ENCODE results near the gene RSPO1. TPM values are rescaled to one million over a fixed set of nuclear protein-coding genes. Genes with fewer than 3 reads are reported as not detected.

Gene RSPO1
- total and polyA plus RNA-seq, 9 donors = 0.23 to 21.4 (median 3.3) TPM

DNA sequence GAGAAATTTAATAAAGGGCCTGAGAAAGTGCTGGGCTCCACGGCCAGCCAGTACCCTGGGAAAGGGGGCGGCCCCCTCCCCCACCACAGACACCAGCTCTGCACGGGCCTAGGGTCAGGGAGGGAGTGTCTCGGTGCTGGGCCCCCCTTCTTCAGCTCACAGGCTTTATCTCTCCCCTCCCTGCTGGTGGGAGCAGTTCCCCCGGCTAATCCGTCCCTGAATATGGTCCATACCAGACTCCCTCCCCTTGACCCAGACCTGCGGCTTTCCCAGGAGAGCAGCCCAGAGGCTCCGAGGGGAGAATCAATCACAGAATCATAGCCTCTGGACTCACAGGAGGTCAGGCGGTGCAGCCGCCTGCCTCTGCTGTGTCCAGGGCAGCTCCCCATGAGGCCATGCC is 26.0 kb upstream of the RSPO1 start:
- Histone ChIP-seq H3K4me1 (ENCODE audit: insufficient read depth) (no peaks in the 10 kb centered on the region), H3K27ac (no peak overlapping the region), H3K4me3 (no peak overlapping the region), H3K27me3 (no peaks in the 10 kb centered on the region), H3K9me3 (no peaks in the 10 kb centered on the region), H3K36me3 (no peaks in the 10 kb centered on the region)
- WGBS, 3 donors = 19 to 22% (median 19%) methylated on average over 8 to 10 of the region's 10 CpGs
- intact Hi-C loops (cut with DNase I) = no loop called here
- TF ChIP-seq POLR2A (IDR thresholded peaks at IDR 0.05) (no peak), EP300 (IDR thresholded peaks at IDR 0.05) (no peak)
- TF ChIP-seq, protein P1, sequence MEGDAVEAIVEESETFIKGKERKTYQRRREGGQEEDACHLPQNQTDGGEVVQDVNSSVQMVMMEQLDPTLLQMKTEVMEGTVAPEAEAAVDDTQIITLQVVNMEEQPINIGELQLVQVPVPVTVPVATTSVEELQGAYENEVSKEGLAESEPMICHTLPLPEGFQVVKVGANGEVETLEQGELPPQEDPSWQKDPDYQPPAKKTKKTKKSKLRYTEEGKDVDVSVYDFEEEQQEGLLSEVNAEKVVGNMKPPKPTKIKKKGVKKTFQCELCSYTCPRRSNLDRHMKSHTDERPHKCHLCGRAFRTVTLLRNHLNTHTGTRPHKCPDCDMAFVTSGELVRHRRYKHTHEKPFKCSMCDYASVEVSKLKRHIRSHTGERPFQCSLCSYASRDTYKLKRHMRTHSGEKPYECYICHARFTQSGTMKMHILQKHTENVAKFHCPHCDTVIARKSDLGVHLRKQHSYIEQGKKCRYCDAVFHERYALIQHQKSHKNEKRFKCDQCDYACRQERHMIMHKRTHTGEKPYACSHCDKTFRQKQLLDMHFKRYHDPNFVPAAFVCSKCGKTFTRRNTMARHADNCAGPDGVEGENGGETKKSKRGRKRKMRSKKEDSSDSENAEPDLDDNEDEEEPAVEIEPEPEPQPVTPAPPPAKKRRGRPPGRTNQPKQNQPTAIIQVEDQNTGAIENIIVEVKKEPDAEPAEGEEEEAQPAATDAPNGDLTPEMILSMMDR (IDR thresholded peaks at IDR 0.05) = no peak
- no peak for DNase-seq

DNA sequence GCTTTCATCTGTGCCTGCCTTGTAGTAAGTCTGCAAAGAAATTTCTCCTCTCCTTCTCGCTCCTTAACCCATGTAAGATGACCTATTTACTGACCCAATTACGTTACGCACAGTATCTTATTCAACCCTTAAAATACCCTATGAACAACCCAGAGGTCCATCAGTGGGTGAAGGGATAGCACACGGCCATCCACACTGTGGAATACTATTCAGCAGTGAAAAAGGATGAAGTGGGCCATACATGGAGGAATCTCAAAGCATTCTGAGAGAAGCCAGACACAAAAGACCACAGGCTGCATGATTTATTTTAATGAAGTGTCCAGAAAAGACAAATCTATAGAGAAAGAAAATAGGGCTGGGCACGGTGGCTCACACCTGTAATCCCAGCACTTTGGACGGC is 23.8 kb upstream of the RSPO1 start:
- TF ChIP-seq EP300 (IDR thresholded peaks at IDR 0.05) = no peak
- TF ChIP-seq, protein P1 (IDR thresholded peaks at IDR 0.05) = no peak
- TF ChIP-seq POLR2A (IDR thresholded peaks at IDR 0.05) = no peak
- no peaks in the 10 kb centered on the region for H3K27me3 ChIP-seq
- 82 to 89% (median 88%) methylated on average over 6 of the region's 6 CpGs for WGBS, 3 donors
- H3K4me3 ChIP-seq = no peak overlapping the region
- no peaks in the 10 kb centered on the region for H3K4me1 ChIP-seq (ENCODE audit: insufficient read depth)
- no peaks in the 10 kb centered on the region for H3K36me3 ChIP-seq
- no peak for DNase-seq
- H3K27ac ChIP-seq = no peak overlapping the region
- intact Hi-C loops (cut with DNase I) = no loop called here
- H3K9me3 ChIP-seq = no peaks in the 10 kb centered on the region

DNA sequence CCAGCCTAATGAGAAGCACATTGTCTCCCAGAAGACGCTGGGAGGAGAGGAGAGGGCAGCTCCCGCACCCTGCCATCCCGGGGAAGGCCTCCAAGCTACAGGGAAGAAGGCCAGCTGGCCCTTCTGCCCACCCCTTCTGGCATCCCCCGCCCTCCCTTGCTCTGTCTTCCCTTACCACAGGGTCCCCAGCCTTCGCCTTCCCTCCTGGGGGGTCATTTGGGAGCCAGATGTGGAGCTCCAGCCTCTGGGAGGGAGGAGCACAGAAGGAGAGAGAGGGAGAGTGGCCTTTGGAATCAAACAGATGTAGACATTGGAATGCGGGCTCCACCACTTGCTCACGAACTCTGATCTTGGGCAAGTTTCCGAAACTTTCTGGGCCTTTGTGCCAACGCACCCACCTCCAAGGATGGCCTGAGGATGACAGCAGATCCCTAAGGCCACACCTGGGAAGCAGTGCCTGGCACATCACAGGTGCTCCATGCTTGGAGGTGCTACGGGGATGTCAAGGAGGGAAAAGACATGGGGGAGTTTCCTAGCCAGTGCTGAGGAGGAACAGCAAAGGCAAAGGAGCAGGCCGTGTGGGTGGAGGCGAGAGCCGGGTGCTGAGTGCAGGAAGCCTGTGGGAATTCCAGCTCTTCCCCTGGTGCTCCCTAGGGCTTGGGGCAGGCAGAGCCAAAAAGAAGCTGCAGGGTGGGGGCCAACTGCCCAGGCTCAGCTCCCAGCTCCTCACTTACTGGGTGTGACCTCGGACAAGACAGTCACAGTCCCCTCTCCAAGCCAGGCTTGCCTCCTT is 23.1 kb upstream of the RSPO1 start:
- TF ChIP-seq, protein P1 (IDR thresholded peaks at IDR 0.05) = no peak
- TF ChIP-seq EP300 (IDR thresholded peaks at IDR 0.05) (no peak), POLR2A (IDR thresholded peaks at IDR 0.05) (no peak)
- Histone ChIP-seq H3K4me1 (ENCODE audit: insufficient read depth) (no peaks in the 10 kb centered on the region), H3K27ac (no peak overlapping the region), H3K4me3 (no peak overlapping the region), H3K36me3 (no peaks in the 10 kb centered on the region), H3K9me3 (no peaks in the 10 kb centered on the region), H3K27me3 (no peaks in the 10 kb centered on the region)
- DNase-seq = no peak
- intact Hi-C loops (cut with DNase I) = no loop called here
- 30 to 43% (median 35%) methylated on average over 14 of the region's 14 CpGs for WGBS, 3 donors

DNA sequence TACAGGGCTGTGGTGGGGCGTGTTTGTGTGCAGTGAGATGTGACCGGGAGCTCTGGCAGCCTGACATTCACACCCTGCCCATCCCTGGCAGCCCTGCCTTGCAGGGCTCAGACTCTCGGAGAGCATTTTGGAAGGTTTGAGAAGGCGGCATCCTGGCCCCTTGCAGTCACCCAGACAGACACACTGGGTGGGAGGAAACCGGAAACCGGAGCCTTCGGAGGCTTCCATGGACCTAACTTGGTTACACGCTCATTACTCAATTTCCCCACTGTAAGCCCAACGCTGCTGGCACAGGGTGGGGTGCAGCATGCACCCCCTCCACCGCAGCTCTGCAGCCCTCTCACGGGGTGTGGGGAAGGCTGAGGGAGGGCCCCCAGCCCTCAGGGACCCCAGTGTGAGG is 22.2 kb upstream of the RSPO1 start:
- intact Hi-C loops (cut with DNase I) = no loop called here
- TF ChIP-seq, protein P1 (IDR thresholded peaks at IDR 0.05) = no peak
- TF ChIP-seq EP300 (IDR thresholded peaks at IDR 0.05) (no peak), POLR2A (IDR thresholded peaks at IDR 0.05) (no peak)
- Histone ChIP-seq H3K4me1 (ENCODE audit: insufficient read depth) (no peaks in the 10 kb centered on the region), H3K9me3 (no peaks in the 10 kb centered on the region), H3K36me3 (no peaks in the 10 kb centered on the region), H3K27ac (no peak overlapping the region), H3K4me3 (no peak overlapping the region), H3K27me3 (no peaks in the 10 kb centered on the region)
- 63 to 72% (median 72%) methylated on average over 11 of the region's 11 CpGs for WGBS, 3 donors
- no peak for DNase-seq

Data from ovary (tissue), 9 donors.